IMR-90 (cell line): Measurements from ENCODE around the gene DNAJB8. TPM values are rescaled to one million over a fixed set of nuclear protein-coding genes. Genes with fewer than 3 reads are reported as not detected.

Experiments
- ATAC-seq: fragments of 200-7000 bp; cut with Tn5 transposase; 2 replicates; pipeline ENCODE4 v1.9.1; 2020; ENCODE audit warnings: low read depth, mild to moderate bottlenecking, moderate library complexity
- BruUV-seq: library from RNA; stranded (reverse); fragments of 400-500 nt; replicated peaks from 2 replicates; lab custom pipeline; 2021; lab: Mats Ljungman, UMichigan
- CTCF ChIA-PET: fragments of 300-600 bp; formaldehyde crosslinking; extraction: SDS; loops from one replicate; lab custom pipeline; 2021; ENCODE audit warnings: antibody characterized with exemption; lab: Yijun Ruan, JAX
- POLR2A ChIA-PET: fragments of 300-600 bp; sonication (Branson Sonifier 250); formaldehyde crosslinking; loops from one replicate; lab custom pipeline; 2022; ENCODE audit warnings: antibody characterized with exemption; ENCODE audit not compliant: unreplicated experiment; lab: Charles Lee
- DNase-seq: peaks from one replicate; pipeline ENCODE4 v3.0.0; 2013
- H2AFZ ChIP-seq: replicated peaks from 2 replicates; pipeline ENCODE3; 2013; ENCODE audit warnings: low read length, mild to moderate bottlenecking; ENCODE audit not compliant: poor library complexity
- H2AK5ac ChIP-seq: 2 replicates; pipeline ENCODE4 v1.6.1; 2013; ENCODE audit warnings: low read depth, low read length, inconsistent platforms
- H2AK9ac ChIP-seq: replicated peaks from 2 replicates; pipeline ENCODE3; 2013; ENCODE audit warnings: mild to moderate bottlenecking, low read depth, low read length, moderate library complexity; ENCODE audit not compliant: poor library complexity
- H2BK120ac ChIP-seq: 2 replicates; pipeline ENCODE4 v1.6.1; 2013; ENCODE audit warnings: low read depth, low read length, inconsistent platforms
- H2BK15ac ChIP-seq: 3 replicates; pipeline ENCODE4 v1.6.1; 2013; ENCODE audit warnings: low read depth, low read length, inconsistent platforms
- H2BK20ac ChIP-seq: 2 replicates; pipeline ENCODE4 v1.6.1; 2013; ENCODE audit warnings: low read depth, mild to moderate bottlenecking, inconsistent platforms, low read length, moderate library complexity
- H2BK5ac ChIP-seq: 2 replicates; pipeline ENCODE4 v1.6.1; 2013; ENCODE audit warnings: mild to moderate bottlenecking, low read depth, low read length, inconsistent platforms; ENCODE audit not compliant: poor library complexity, severe bottlenecking
- H3K14ac ChIP-seq: replicated peaks from 2 replicates; pipeline ENCODE4 v1.6.1; 2013; ENCODE audit warnings: low read depth, low read length, inconsistent platforms
- H3K18ac ChIP-seq: 2 replicates; pipeline ENCODE4 v1.6.1; 2013; ENCODE audit warnings: low read depth, low read length, control low read depth
- H3K23ac ChIP-seq: 2 replicates; pipeline ENCODE4 v1.6.1; 2013; ENCODE audit warnings: low read depth, low read length, inconsistent platforms
- H3K27ac ChIP-seq: 2 replicates; pipeline ENCODE4 v1.5.1; 2013; ENCODE audit warnings: mild to moderate bottlenecking, control low read depth, low read length; ENCODE audit not compliant: insufficient read depth
- H3K27me3 ChIP-seq: 2 replicates; pipeline ENCODE4 v1.6.1; 2013; ENCODE audit warnings: low read length; ENCODE audit not compliant: control insufficient read depth, insufficient read depth
- H3K36me3 ChIP-seq: 2 replicates; pipeline ENCODE4 v1.6.1; 2013; ENCODE audit warnings: low read length, mixed read lengths; ENCODE audit not compliant: control insufficient read depth, insufficient read depth
- H3K4ac ChIP-seq: 2 replicates; pipeline ENCODE4 v1.6.1; 2013; ENCODE audit warnings: low read depth, low read length, inconsistent platforms
- H3K4me1 ChIP-seq: 2 replicates; pipeline ENCODE4 v1.6.1; 2013; ENCODE audit warnings: low read length, mixed read lengths; ENCODE audit not compliant: control insufficient read depth, insufficient read depth
- H3K4me2 ChIP-seq: 2 replicates; pipeline ENCODE4 v1.6.1; 2013; ENCODE audit warnings: low read depth, mild to moderate bottlenecking, control low read depth, low read length, moderate library complexity
- H3K4me3 ChIP-seq: 2 replicates; pipeline ENCODE4 v1.5.1; 2013; ENCODE audit warnings: low read depth, mild to moderate bottlenecking, control low read depth, low read length, moderate library complexity; ENCODE audit not compliant: insufficient read depth
- H3K56ac ChIP-seq: 2 replicates; pipeline ENCODE4 v1.6.1; 2013; ENCODE audit warnings: low read length, inconsistent platforms; ENCODE audit not compliant: insufficient read depth; ENCODE audit errors: extremely low read depth
- H3K79me1 ChIP-seq, 2 experiments: 2 replicates each; pipeline ENCODE4 v1.6.1; 2013; ENCODE audit warnings: low read length in 2 of 2, inconsistent platforms in 1 of 2, low read depth in 1 of 2
- H3K9ac ChIP-seq: 2 replicates; pipeline ENCODE4 v1.6.1; 2013; ENCODE audit warnings: low read depth, low read length, control low read depth
- H3K9me1 ChIP-seq: 2 replicates; pipeline ENCODE4 v1.6.1; 2013; ENCODE audit warnings: low read length, inconsistent platforms; ENCODE audit not compliant: insufficient read depth
- H3K9me3 ChIP-seq: 2 replicates; pipeline ENCODE4 v1.6.1; 2013; ENCODE audit warnings: low read length; ENCODE audit not compliant: control insufficient read depth, insufficient read depth
- H4K20me1 ChIP-seq: 2 replicates; pipeline ENCODE4 v1.6.1; 2013; ENCODE audit warnings: low read length, inconsistent platforms; ENCODE audit not compliant: insufficient read depth
- H4K5ac ChIP-seq: 2 replicates; pipeline ENCODE4 v1.6.1; 2013; ENCODE audit warnings: mild to moderate bottlenecking, low read depth, low read length, control low read depth
- H4K8ac ChIP-seq, 2 experiments: 2 replicates each; pipeline ENCODE4 v1.6.1; 2013; ENCODE audit warnings: low read depth in 2 of 2, low read length in 2 of 2, control low read depth in 1 of 2, inconsistent platforms in 1 of 2
- H4K91ac ChIP-seq: 2 replicates; pipeline ENCODE4 v1.6.1; 2013; ENCODE audit warnings: low read depth, low read length, inconsistent platforms; ENCODE audit not compliant: insufficient read depth
- BHLHE40 ChIP-seq: fragments of 150-350 bp; IDR thresholded peaks from 2 replicates; pipeline ENCODE4 v1.6.1; 2016; ENCODE audit warnings: mild to moderate bottlenecking, low read depth, low read length
- CEBPB ChIP-seq: IDR thresholded peaks from 2 replicates; pipeline ENCODE4 v1.6.1; 2012; ENCODE audit warnings: low read depth, low read length, improper control_type of control experiment
- CHD1 ChIP-seq: IDR thresholded peaks from 2 replicates; pipeline ENCODE4 v1.6.1; 2012; ENCODE audit warnings: low read depth, low read length, improper control_type of control experiment
- CTCF ChIP-seq: conservative IDR thresholded peaks from 2 replicates; pipeline ENCODE4 v1.5.1; 2012; ENCODE audit warnings: mild to moderate bottlenecking, low read depth, low read length, improper control_type of control experiment
- ELK1 ChIP-seq: fragments of 150-350 bp; IDR thresholded peaks from 2 replicates; pipeline ENCODE4 v1.6.1; 2016; ENCODE audit warnings: low read depth, mild to moderate bottlenecking, low read length, moderate library complexity, borderline replicate concordance
- FOS ChIP-seq: fragments of 150-350 bp; IDR thresholded peaks from 2 replicates; pipeline ENCODE4 v1.6.1; 2016; ENCODE audit warnings: low read depth, low read length
- MAFK ChIP-seq: IDR thresholded peaks from 2 replicates; pipeline ENCODE4 v1.6.1; 2012; ENCODE audit warnings: low read depth, low read length, improper control_type of control experiment
- MAZ ChIP-seq: IDR thresholded peaks from 2 replicates; pipeline ENCODE4 v1.6.1; 2012; ENCODE audit warnings: low read depth, mild to moderate bottlenecking, low read length, improper control_type of control experiment, moderate library complexity, borderline replicate concordance
- MXI1 ChIP-seq: IDR thresholded peaks from 2 replicates; pipeline ENCODE4 v1.6.1; 2012; ENCODE audit warnings: low read depth, mild to moderate bottlenecking, low read length, moderate library complexity, borderline replicate concordance
- NFE2L2 ChIP-seq: fragments of 150-350 bp; IDR thresholded peaks from 2 replicates; pipeline ENCODE4 v1.6.1; 2016; ENCODE audit warnings: low read depth, mild to moderate bottlenecking, low read length
- POLR2A ChIP-seq: IDR thresholded peaks from 2 replicates; pipeline ENCODE4 v1.6.1; 2012; ENCODE audit warnings: mild to moderate bottlenecking, low read depth, low read length
- RAD21 ChIP-seq: IDR thresholded peaks from 2 replicates; pipeline ENCODE4 v1.6.1; 2012; ENCODE audit warnings: low read length, improper control_type of control experiment
- RCOR1 ChIP-seq: IDR thresholded peaks from 2 replicates; pipeline ENCODE4 v1.6.1; 2012; ENCODE audit warnings: mild to moderate bottlenecking, low read length, improper control_type of control experiment; ENCODE audit not compliant: insufficient replicate concordance
- SMC3 ChIP-seq: fragments of 150-350 bp; IDR thresholded peaks from 2 replicates; pipeline ENCODE4 v1.6.1; 2016; ENCODE audit warnings: low read depth, mild to moderate bottlenecking, antibody characterized with exemption, low read length, moderate library complexity
- USF2 ChIP-seq: fragments of 150-350 bp; IDR thresholded peaks from 2 replicates; pipeline ENCODE4 v1.6.1; 2017; ENCODE audit warnings: mild to moderate bottlenecking, antibody characterized with exemption, low read length, low read depth
- WGBS, 2 experiments: methylation state at CpG; one replicate each; pipeline versions ENCODE4 v1.1.5 to v1.1.7; 2013; ENCODE audit warnings: missing lambda C conversion rate in 2 of 2; ENCODE audit not compliant: insufficient read length in 1 of 2; ENCODE audit errors: extremely low coverage in 2 of 2; 5-methylcytosine and 5-hydroxymethylcytosine counted together
- dilution Hi-C: fragments of 300-500 bp; cut with HindIII; formaldehyde crosslinking; loops from one replicate; pipeline ENCODE4 v1.14.3; 2018; ENCODE audit warnings: low sequenced_read_pairs; ENCODE audit not compliant: unreplicated experiment
- in situ Hi-C: fragments of 300-500 bp; cut with MboI; formaldehyde crosslinking; loops from 3 replicates; pipeline ENCODE4 v1.14.3; 2019; ENCODE audit warnings: low sequenced_read_pairs, inconsistent platforms, mixed read lengths
- intact Hi-C: fragments of 100-400 bp; cut with micrococcal nuclease; formaldehyde crosslinking; loops from 2 replicates; pipeline ENCODE4 v1.10.0; 2022
- polyA plus RNA-seq, 3 experiments: library from polyadenylated mRNA; depleted of rRNA; stranded (reverse); fragments of >200 nt; gene quantifications; 2 replicates each; pipeline ENCODE4 v1.2.3, GENCODE V29; 2012; ENCODE audit warnings: low replicate concordance in 1 of 3
- total RNA-seq: library from RNA; depleted of rRNA; stranded (reverse); fragments of >200 nt; gene quantifications from 2 replicates; pipeline ENCODE4 v1.2.3, GENCODE V29; 2012

The DNAJB8 gene
- total and polyA plus RNA-seq, 2 of the 4 experiments (the other 2 are of a cell fraction), result not detected

GRCh38 chr3:128464702-128465101 lies 2.0 kb downstream of the DNAJB8 start:
- no peak overlapping the region for H4K91ac ChIP-seq
- no peak overlapping the region for H2AK5ac ChIP-seq
- DNase-seq (no peak), ATAC-seq (no peak)
- H3K14ac ChIP-seq, result no peak overlapping the region
- 65% methylated on average over 1 of the region's 1 CpG; no CpG with 5 or more reads in 1 of the 2 experiments for WGBS, 2 experiments
- in situ Hi-C loops, result no loop called here
- no peak overlapping the region for H2BK20ac ChIP-seq
- peaks cover 4% of the 10 kb centered on the region; the same call in 1 of the 2 replicates for H3K9me1 ChIP-seq
- no peak overlapping the region for H2BK15ac ChIP-seq
- dilution Hi-C loops, result no loop called here
- H4K8ac ChIP-seq, result no peak overlapping the region
- H3K23ac ChIP-seq, result no peak overlapping the region
- H2AK9ac ChIP-seq, result no peak overlapping the region
- H3K4me2 ChIP-seq, result no peak overlapping the region
- no peak overlapping the region for H3K4me3 ChIP-seq
- no peak overlapping the region for H2AFZ ChIP-seq
- no TSS peak for BruUV-seq
- ChIA-PET POLR2A (no interaction called here), CTCF (no interaction called here)
- no peaks in the 10 kb centered on the region for H4K20me1 ChIP-seq
- H2BK5ac ChIP-seq, result no peak overlapping the region
- no peak overlapping the region for H3K27ac ChIP-seq
- H3K4me1 ChIP-seq, result no peaks in the 10 kb centered on the region
- H3K79me1 ChIP-seq, result no peaks in the 10 kb centered on the region
- H4K5ac ChIP-seq, result no peak overlapping the region
- no peak for TF ChIP-seq RAD21
- no peak for TF ChIP-seq CEBPB
- TF ChIP-seq POLR2A, result no peak
- TF ChIP-seq MAFK, result no peak
- TF ChIP-seq ELK1, result no peak
- TF ChIP-seq MAZ, result no peak
- TF ChIP-seq CHD1, result no peak
- no peak for TF ChIP-seq CTCF
- no peak for TF ChIP-seq RCOR1
- no peak for TF ChIP-seq SMC3
- TF ChIP-seq MXI1, result no peak
- no peak for TF ChIP-seq FOS
- no peak for TF ChIP-seq NFE2L2
- TF ChIP-seq BHLHE40, result no peak
- TF ChIP-seq USF2, result no peak
- no peak overlapping the region for H3K18ac ChIP-seq
- no peak overlapping the region for H3K9ac ChIP-seq
- no peaks in the 10 kb centered on the region for H3K36me3 ChIP-seq
- no peak overlapping the region for H3K4ac ChIP-seq
- H3K27me3 ChIP-seq, result peaks cover 61% of the 10 kb centered on the region
- H3K9me3 ChIP-seq, result no peaks in the 10 kb centered on the region
- intact Hi-C loops, result no loop called here
- no peak overlapping the region for H2BK120ac ChIP-seq
- H3K56ac ChIP-seq, result no peak overlapping the region
